OCI-LY3 (cell line): ENCODE data around the gene DSCAM.

Experiments
- EZH2phosphoT487 ChIP-seq: fragments of 200-600 bp; shearing (Covaris generic); IDR thresholded peaks from 2 replicates; pipeline ENCODE4 v1.6.1; 2018; ENCODE audit warnings: antibody characterized with exemption, mixed run types, low read depth
- TF ChIP-seq, protein P1 (sequence below): fragments of 200-600, 300-600 bp; sonication (generic); IDR thresholded peaks from 2 replicates; pipeline ENCODE4 v1.5.1; 2014; ENCODE audit warnings: antibody characterized with exemption, low read length, low read depth

DNA sequence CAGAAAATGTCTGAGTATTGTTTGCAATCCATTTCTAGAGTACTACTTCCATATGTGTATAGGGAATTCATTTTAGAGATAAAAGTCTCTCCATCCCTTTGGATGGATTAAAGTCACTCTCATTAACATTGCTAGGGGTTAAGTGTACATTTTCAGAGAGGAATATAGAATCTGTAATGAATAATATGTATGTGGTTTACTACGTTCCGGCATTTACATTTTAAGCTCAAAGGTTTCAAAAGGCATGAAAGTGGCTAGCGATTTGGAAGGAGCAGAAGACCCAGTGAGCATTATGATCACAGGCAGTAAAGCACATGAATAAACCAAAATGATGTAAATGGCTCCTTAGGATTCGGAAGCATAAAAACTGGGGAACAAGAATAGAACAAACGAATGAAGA lies 123.0 kb downstream of the DSCAM start:
- TF ChIP-seq, protein P1, sequence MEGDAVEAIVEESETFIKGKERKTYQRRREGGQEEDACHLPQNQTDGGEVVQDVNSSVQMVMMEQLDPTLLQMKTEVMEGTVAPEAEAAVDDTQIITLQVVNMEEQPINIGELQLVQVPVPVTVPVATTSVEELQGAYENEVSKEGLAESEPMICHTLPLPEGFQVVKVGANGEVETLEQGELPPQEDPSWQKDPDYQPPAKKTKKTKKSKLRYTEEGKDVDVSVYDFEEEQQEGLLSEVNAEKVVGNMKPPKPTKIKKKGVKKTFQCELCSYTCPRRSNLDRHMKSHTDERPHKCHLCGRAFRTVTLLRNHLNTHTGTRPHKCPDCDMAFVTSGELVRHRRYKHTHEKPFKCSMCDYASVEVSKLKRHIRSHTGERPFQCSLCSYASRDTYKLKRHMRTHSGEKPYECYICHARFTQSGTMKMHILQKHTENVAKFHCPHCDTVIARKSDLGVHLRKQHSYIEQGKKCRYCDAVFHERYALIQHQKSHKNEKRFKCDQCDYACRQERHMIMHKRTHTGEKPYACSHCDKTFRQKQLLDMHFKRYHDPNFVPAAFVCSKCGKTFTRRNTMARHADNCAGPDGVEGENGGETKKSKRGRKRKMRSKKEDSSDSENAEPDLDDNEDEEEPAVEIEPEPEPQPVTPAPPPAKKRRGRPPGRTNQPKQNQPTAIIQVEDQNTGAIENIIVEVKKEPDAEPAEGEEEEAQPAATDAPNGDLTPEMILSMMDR: no peak
- TF ChIP-seq EZH2phosphoT487: no peak
